ENCODE results near the gene CYFIP1. TPM values are rescaled to one million over a fixed set of nuclear protein-coding genes. Genes with fewer than 3 reads are reported as not detected.

Gene CYFIP1
- total and polyA plus RNA-seq, 2 of the 8 experiments (the other 6 are each of a cell fraction or from before 2014, with no cell fraction given) = 38.6 to 81.7 TPM

DNA sequence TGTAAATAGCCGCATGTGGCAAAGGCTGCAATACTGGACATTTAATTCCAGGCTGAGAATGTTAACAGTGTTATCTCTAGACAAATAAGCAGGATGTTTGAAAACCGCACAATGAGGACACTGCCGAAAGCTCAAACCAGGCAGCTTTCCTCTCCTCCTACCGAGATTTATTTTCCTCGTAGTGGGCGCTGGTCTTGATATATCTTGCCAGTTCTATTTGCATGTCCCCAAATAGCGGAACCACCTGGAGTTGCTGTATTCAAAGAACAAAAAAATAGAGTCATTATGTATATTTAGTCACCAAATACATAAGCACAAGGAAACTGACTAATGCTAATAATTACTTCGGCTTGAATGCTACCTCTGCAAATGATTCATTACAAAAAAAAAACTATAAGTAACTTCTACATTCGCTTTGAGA lies 46.5 kb downstream of the CYFIP1 start:
- Histone ChIP-seq H3K27ac (ENCODE audit: low read depth, low read length) (no peak overlapping the region), H3K23ac (ENCODE audit: insufficient read length) (no peak overlapping the region), H2BK120ac (replicated peaks; ENCODE audit: low read depth, low read length) (no peak overlapping the region), H3K23me2 (ENCODE audit: low read depth, low read length) (no peaks in the 10 kb centered on the region), H3K4me2 (ENCODE audit: insufficient read depth in 1 of 2, low read depth in 2 of 2, low read length in 2 of 2) (no peak overlapping the region), H3K79me1 (ENCODE audit: low read depth, low read length) (no peaks in the 10 kb centered on the region), H4K8ac (ENCODE audit: extremely low read depth, insufficient read depth, low read length) (no peak overlapping the region), H3K9me3 (ENCODE audit: insufficient read depth in 2 of 2, low read depth in 1 of 2, low read length in 1 of 2) (no peaks in the 10 kb centered on the region), H3K4ac (replicated peaks; ENCODE audit: insufficient read length, low read depth, low read length) (no peak overlapping the region), H2BK15ac (ENCODE audit: low read length) (no peak overlapping the region), H2AFZ (ENCODE audit: low read length) (no peak overlapping the region), H2AK5ac (ENCODE audit: low read depth, low read length) (no peak overlapping the region), H3K79me2 (ENCODE audit: control insufficient read depth in 1 of 2, insufficient read depth in 2 of 2, low read length in 2 of 2) (no peaks in the 10 kb centered on the region), H3K27me3 (replicated peaks in 1 of 4; ENCODE audit: control insufficient read depth in 3 of 4, extremely low read depth in 1 of 4, insufficient read depth in 3 of 4, low read length in 3 of 4) (no peaks in the 10 kb centered on the region), H3K36me3 (ENCODE audit: control insufficient read depth in 2 of 4, insufficient read depth in 4 of 4, low read length in 3 of 4) (peaks cover 0 to 4% (median 0%) of the 10 kb centered on the region in 4 experiments; a peak in 3 of 8 replicates), H2BK12ac (ENCODE audit: low read depth, low read length) (no peak overlapping the region), H3K4me3 (ENCODE audit: extremely low read depth in 1 of 4, insufficient read depth in 2 of 4, low read depth in 3 of 4, low read length in 4 of 4) (no peak overlapping the region), H3K9ac (replicated peaks in 1 of 4; ENCODE audit: extremely low read depth in 1 of 4, low read depth in 3 of 4, low read length in 3 of 4) (no peak overlapping the region), H2BK20ac (ENCODE audit: low read length) (no peak overlapping the region), H2BK5ac (ENCODE audit: low read depth, low read length) (no peak overlapping the region), H3K56ac (replicated peaks; ENCODE audit: insufficient read length, low read depth, low read length) (no peak overlapping the region), H3K4me1 (replicated peaks in 1 of 4; ENCODE audit: control insufficient read depth in 3 of 4, insufficient read depth in 4 of 4, low read length in 3 of 4) (no peaks in the 10 kb centered on the region), H3K18ac (ENCODE audit: extremely low read depth, low read length) (no peak overlapping the region), H3K14ac (ENCODE audit: insufficient read length) (no peak overlapping the region), H4K20me1 (replicated peaks in 1 of 2; ENCODE audit: control insufficient read depth in 1 of 2, insufficient read depth in 2 of 2, low read length in 2 of 2) (peaks cover 0 to 1% of the 10 kb centered on the region in 2 experiments), H4K5ac (ENCODE audit: insufficient read length, low read depth, low read length) (no peak overlapping the region), H4K91ac (replicated peaks; ENCODE audit: insufficient read length, low read length) (no peak overlapping the region)
- FAIRE-seq (no peak), DNase-seq (ENCODE audit: low read depth in 1 of 2, low spot score in 2 of 2) (no peak)
- no peak for TF ChIP-seq GABPA (IDR thresholded peaks at IDR 0.05; ENCODE audit: borderline replicate concordance, insufficient read depth, low read length)
- WGBS, 2 experiments (ENCODE audit: extremely low coverage in 1 of 2, insufficient coverage in 1 of 2, insufficient read length in 1 of 2, insufficient replicate concordance in 2 of 2, low coverage in 1 of 2, low lambda C conversion rate in 2 of 2, missing lambda C conversion rate in 1 of 2) = 79% methylated on average over 9 of the region's 9 CpGs; no CpG with 5 or more reads in 1 of the 2 experiments
- POLR2A ChIA-PET (ENCODE audit: partially characterized antibody) = no interaction called here
- CTCF ChIA-PET (ENCODE audit: partially characterized antibody) = no interaction called here

Data from H1 (cell line).